HG03432 (cell line): ENCODE data around the gene ACTL6A.

Experiments
- ATAC-seq: cut with Tn5 transposase; IDR thresholded peaks from one replicate; pipeline ENCODE4 v1.9.1; 2021; ENCODE audit warnings: mild to moderate bottlenecking, moderate library complexity; ENCODE audit not compliant: unreplicated experiment

The ACTL6A gene

GRCh38 chr3:179589143-179589542, 26.4 kb downstream of the ACTL6A start:
- ATAC-seq, result peak; percentile 72

GRCh38 chr3:179590669-179591068, 27.9 kb downstream of the ACTL6A start:
- ATAC-seq, result no peak

GRCh38 chr3:179591313-179591712, 28.6 kb downstream of the ACTL6A start:
- ATAC-seq, result no peak

- no peak for ATAC-seq
Measured at GRCh38 chr3:179599531-179599930, 36.8 kb downstream of the ACTL6A start.

GRCh38 chr3:179603321-179603720, 40.6 kb downstream of the ACTL6A start:
- no peak for ATAC-seq

GRCh38 chr3:179603831-179604230, 41.1 kb downstream of the ACTL6A start:
- ATAC-seq, result no peak

GRCh38 chr3:179604321-179605078, 41.8 kb downstream of the ACTL6A start, which contains the start of the genes MRPL47 and NDUFB5:
Gene MRPL47, minus strand, starts transcription at chr3:179604638. Its CDS starts 14 bp downstream, at chr3:179604624.
Gene NDUFB5, plus strand, starts transcription at chr3:179604794. Its CDS starts 22 bp downstream, at chr3:179604816.
- ATAC-seq, result peak; percentile 97

GRCh38 chr3:179606534-179607085, 43.9 kb downstream of the ACTL6A start:
- no peak for ATAC-seq

- ATAC-seq, result peak; percentile 51
Measured at GRCh38 chr3:179608931-179609720, 46.4 kb downstream of the ACTL6A start.

- ATAC-seq, result no peak
Measured at GRCh38 chr3:179610066-179610465, 47.3 kb downstream of the ACTL6A start.

- no peak for ATAC-seq
Measured at GRCh38 chr3:179613807-179614206, 51.1 kb downstream of the ACTL6A start.

GRCh38 chr3:179615458-179616173, 52.9 kb downstream of the ACTL6A start:
- ATAC-seq, result no peak

GRCh38 chr3:179622023-179622422, 59.3 kb downstream of the ACTL6A start:
- ATAC-seq, result no peak

GRCh38 chr3:179624451-179624850, 61.7 kb downstream of the ACTL6A start:
- no peak for ATAC-seq

- peak; percentile 53 for ATAC-seq
Measured at GRCh38 chr3:179630753-179631451, 68.2 kb downstream of the ACTL6A start.
